ENCODE data around the gene NRDC.

DNA sequence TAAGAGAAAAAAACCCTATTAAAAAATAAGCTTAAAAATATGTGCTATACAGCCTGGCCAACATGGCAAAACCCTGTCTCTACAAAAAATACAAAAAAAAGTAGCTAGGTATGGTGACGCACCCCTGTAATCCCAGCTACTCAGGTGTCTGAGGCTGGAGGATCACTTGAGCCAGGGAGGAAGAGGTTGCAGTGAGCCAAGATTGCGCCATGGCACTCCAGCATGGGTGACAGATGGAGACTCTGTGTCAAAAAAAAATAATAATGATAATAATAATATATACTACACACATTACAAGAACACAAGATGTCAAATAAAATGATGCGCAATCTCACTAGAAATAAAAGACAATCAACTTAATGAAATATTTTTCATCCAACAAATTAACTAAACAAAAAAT is 22.9 kb downstream of the NRDC start:
- TF ChIP-seq, protein P1, sequence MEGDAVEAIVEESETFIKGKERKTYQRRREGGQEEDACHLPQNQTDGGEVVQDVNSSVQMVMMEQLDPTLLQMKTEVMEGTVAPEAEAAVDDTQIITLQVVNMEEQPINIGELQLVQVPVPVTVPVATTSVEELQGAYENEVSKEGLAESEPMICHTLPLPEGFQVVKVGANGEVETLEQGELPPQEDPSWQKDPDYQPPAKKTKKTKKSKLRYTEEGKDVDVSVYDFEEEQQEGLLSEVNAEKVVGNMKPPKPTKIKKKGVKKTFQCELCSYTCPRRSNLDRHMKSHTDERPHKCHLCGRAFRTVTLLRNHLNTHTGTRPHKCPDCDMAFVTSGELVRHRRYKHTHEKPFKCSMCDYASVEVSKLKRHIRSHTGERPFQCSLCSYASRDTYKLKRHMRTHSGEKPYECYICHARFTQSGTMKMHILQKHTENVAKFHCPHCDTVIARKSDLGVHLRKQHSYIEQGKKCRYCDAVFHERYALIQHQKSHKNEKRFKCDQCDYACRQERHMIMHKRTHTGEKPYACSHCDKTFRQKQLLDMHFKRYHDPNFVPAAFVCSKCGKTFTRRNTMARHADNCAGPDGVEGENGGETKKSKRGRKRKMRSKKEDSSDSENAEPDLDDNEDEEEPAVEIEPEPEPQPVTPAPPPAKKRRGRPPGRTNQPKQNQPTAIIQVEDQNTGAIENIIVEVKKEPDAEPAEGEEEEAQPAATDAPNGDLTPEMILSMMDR (IDR thresholded peaks at IDR 0.05) = no peak
- TF ChIP-seq POLR2A (IDR thresholded peaks at IDR 0.05) (no peak), POLR2AphosphoS5 (IDR thresholded peaks at IDR 0.05) (no peak), EP300 (IDR thresholded peaks at IDR 0.05) (no peak)

Data from suprapubic skin (tissue), 4 donors.